Measurements from ENCODE around the gene DPT. TPM values are rescaled to one million over a fixed set of nuclear protein-coding genes. Genes with fewer than 3 reads are reported as not detected.
"Not testable (repeated sequence)": the region's sequence is repeated elsewhere in the genome, so short reads cannot be mapped to it uniquely, and the experiment has no call there.

DPT gene
- not detected in 2 replicates for total RNA-seq (2014; rRNA removed; shearing (Covaris generic))
- polyA plus RNA-seq (2015; cell fraction: cytosol; rRNA removed): not detected in 2 replicates
- polyA plus RNA-seq (2015; cell fraction: nucleus; rRNA removed): not detected in 2 replicates

- no peak for DNase-seq (ENCODE audit: low read depth)
Observed at GRCh38 chr1:168728473-168729404, at the start of gene DPT. TSS of gene DPT (minus strand) at chr1:168729206. CDS start at chr1:168729174, 32 bp downstream.

- no peak for DNase-seq (ENCODE audit: low read depth)
Observed at GRCh38 chr1:168775366-168775765, 46.4 kb upstream of the DPT start.

GRCh38 chr1:168774241-168774640 lies 45.2 kb upstream of the DPT start:
- no peak for DNase-seq (ENCODE audit: low read depth)

GRCh38 chr1:168772428-168773060 lies 43.5 kb upstream of the DPT start:
- DNase-seq (ENCODE audit: low read depth): no peak

GRCh38 chr1:168771104-168771630 lies 42.2 kb upstream of the DPT start:
- DNase-seq (ENCODE audit: low read depth): no peak

GRCh38 chr1:168769893-168770292 lies 40.9 kb upstream of the DPT start:
- not testable (repeated sequence) for DNase-seq (ENCODE audit: low read depth)

- DNase-seq (ENCODE audit: low read depth): no peak
Observed at GRCh38 chr1:168767894-168768584, 39.0 kb upstream of the DPT start.

- no peak for DNase-seq (ENCODE audit: low read depth)
Observed at GRCh38 chr1:168766568-168766967, 37.6 kb upstream of the DPT start.

GRCh38 chr1:168763031-168763430 lies 34.0 kb upstream of the DPT start:
- DNase-seq (ENCODE audit: low read depth): no peak

GRCh38 chr1:168762473-168762872 lies 33.5 kb upstream of the DPT start:
- DNase-seq (ENCODE audit: low read depth): no peak

GRCh38 chr1:168760781-168761180 lies 31.8 kb upstream of the DPT start:
- no peak for DNase-seq (ENCODE audit: low read depth)

- DNase-seq (ENCODE audit: low read depth): no peak
Observed at GRCh38 chr1:168760241-168760640, 31.2 kb upstream of the DPT start.

- DNase-seq (ENCODE audit: low read depth): no peak
Observed at GRCh38 chr1:168759077-168759476, 30.1 kb upstream of the DPT start.

GRCh38 chr1:168758503-168758902 lies 29.5 kb upstream of the DPT start:
- no peak for DNase-seq (ENCODE audit: low read depth)

GRCh38 chr1:168755800-168756418 lies 26.9 kb upstream of the DPT start:
- no peak for DNase-seq (ENCODE audit: low read depth)

GRCh38 chr1:168752171-168752832 lies 23.3 kb upstream of the DPT start:
- peak; percentile 32 for DNase-seq (ENCODE audit: low read depth)

GRCh38 chr1:168751195-168751650 lies 22.2 kb upstream of the DPT start:
- DNase-seq (ENCODE audit: low read depth): no peak

GRCh38 chr1:168742994-168743650 lies 14.1 kb upstream of the DPT start:
- no peak for DNase-seq (ENCODE audit: low read depth)

GRCh38 chr1:168742386-168742785 lies 13.4 kb upstream of the DPT start:
- DNase-seq (ENCODE audit: low read depth): no peak

- DNase-seq (ENCODE audit: low read depth): no peak
Observed at GRCh38 chr1:168739908-168740307, 10.9 kb upstream of the DPT start.

Measured in HT1080 (cell line).